Ovary (tissue), 9 donors: ENCODE data around the gene CFAP53. TPM values are rescaled to one million over a fixed set of nuclear protein-coding genes. Genes with fewer than 3 reads are reported as not detected.

Experiments
- DNase-seq, 5 donors: peaks; one replicate each; pipeline ENCODE4 v3.0.0-alpha.2; 2019 to 2020
- H3K27ac ChIP-seq, 2 donors: fragments of 200-600 bp; one replicate each; pipeline versions ENCODE4 v1.5.1 to v1.8.0; 2019 to 2022
- H3K27me3 ChIP-seq: fragments of 200-600 bp; one replicate; pipeline ENCODE4 v1.8.0; 2022
- H3K36me3 ChIP-seq: fragments of 200-600 bp; sonication (generic); one replicate; pipeline ENCODE4 v1.5.1; 2019
- H3K4me1 ChIP-seq: one replicate; pipeline ENCODE4 v1.8.1; 2013; ENCODE audit warnings: mild to moderate bottlenecking, moderate library complexity; ENCODE audit not compliant: insufficient read depth
- H3K4me3 ChIP-seq: fragments of 200-600 bp; sonication (generic); one replicate; pipeline ENCODE4 v1.5.1; 2017
- H3K9me3 ChIP-seq, 2 donors: fragments of 200-600 bp in 1 of 2; sonication (generic) in 1 of 2; one replicate each; pipeline versions ENCODE4 v1.5.1 to v1.8.1; 2013 to 2019; ENCODE audit warnings: mild to moderate bottlenecking in 1 of 2, moderate library complexity in 1 of 2
- CTCF ChIP-seq, 3 donors: fragments of 450-650 bp in 2 of 3; fragments of 200-600 bp in 1 of 3; IDR thresholded peaks; one replicate each; pipeline versions ENCODE4 v1.5.1 to v1.8.0; 2016 to 2022; ENCODE audit warnings: antibody characterized with exemption in 3 of 3, mild to moderate bottlenecking in 1 of 3
- EP300 ChIP-seq: sonication (generic); formaldehyde crosslinking; IDR thresholded peaks from one replicate; pipeline ENCODE4 v1.6.1; 2017; ENCODE audit warnings: antibody characterized with exemption
- POLR2A ChIP-seq: fragments of 450-650 bp; IDR thresholded peaks from one replicate; pipeline ENCODE4 v1.6.1; 2017; ENCODE audit warnings: antibody characterized with exemption, mild to moderate bottlenecking, moderate library complexity
- WGBS, 3 donors: extraction: QIAGEN DNeasy Blood & Tissue Kit in 1 of 3; methylation state at CpG; one replicate each; pipeline versions ENCODE4 v1.1.5 to v1.1.7; 2013 to 2017; 5-methylcytosine and 5-hydroxymethylcytosine counted together
- intact Hi-C, 4 donors: fragments of 100-400 bp; cut with DNase I; formaldehyde crosslinking; loops; one replicate each; pipeline versions ENCODE4 v1.11.0 to v1.15.1; 2022 to 2023
- polyA plus RNA-seq, 2 donors: library from polyadenylated mRNA; stranded (reverse); fragments of 200-250 nt in 1 of 2; fragments of 350-450 nt in 1 of 2; fragmentation: Illumina TruSeq in 1 of 2; extraction: RNeasy Lipid Tissue Mini Kit (QIAGEN cat#74804) in 1 of 2; gene quantifications; one replicate each; pipeline ENCODE4 v1.2.3, GENCODE V29; 2013 to 2014
- total RNA-seq, 7 donors: library from RNA; depleted of rRNA in 2 of 7; stranded (reverse); fragments of >200 nt in 2 of 7; fragmentation: NEBNext Ultra II Directional in 3 of 7; extraction: Animal tissue kit (Norgen Biotek cat#: 25700) in 3 of 7; gene quantifications; one replicate each; pipeline versions ENCODE4 v1.1.0 to v1.2.4, GENCODE V29; 2016 to 2023
- donor health status: DM: no; HTN: no; CAD: no; lungs with moderate emphysema.
- donor health status: DM: no; HTN: no; CAD: no.
- donor health status: Bipolar disorder and iron deficiency.
- donor health status: DM: yes; HTN: yes; CAD: no.
- donor health status: DM: no; HTN: no; CAD: no.
- donor health status: DM: yes; HTN: yes; CAD: no.

Gene CFAP53
- total and polyA plus RNA-seq, 9 donors = 0.40 to 9.9 (median 0.61) TPM

DNA sequence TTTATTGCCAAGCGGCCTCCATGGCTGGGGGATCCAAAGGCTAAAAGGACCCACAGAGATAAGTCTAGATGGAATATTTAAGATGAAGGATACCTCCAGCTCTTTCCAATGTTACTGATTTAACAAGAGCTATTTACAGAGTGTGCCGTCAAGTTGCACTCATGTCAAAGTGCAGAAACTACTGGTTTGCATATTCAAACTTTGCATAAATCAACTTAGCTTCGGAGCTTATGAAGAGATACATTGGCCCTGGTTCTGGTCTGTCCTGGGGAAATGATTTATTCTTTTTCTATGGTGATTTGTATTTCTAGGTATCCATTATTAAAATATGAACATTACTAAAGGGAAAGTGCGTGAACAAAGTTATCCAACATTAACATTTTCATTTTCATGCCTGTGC, 57.0 kb downstream of the CFAP53 start:
- no peaks in the 10 kb centered on the region for H3K27me3 ChIP-seq
- no peaks in the 10 kb centered on the region for H3K36me3 ChIP-seq
- intact Hi-C loops = no loop called here
- no peaks in the 10 kb centered on the region for H3K4me1 ChIP-seq
- no peak overlapping the region for H3K4me3 ChIP-seq
- no peaks in the 10 kb centered on the region for H3K9me3 ChIP-seq
- no peak for DNase-seq
- H3K27ac ChIP-seq = no peak overlapping the region
- 89 to 91% (median 90%) methylated on average over 4 of the region's 4 CpGs for WGBS, 3 donors
- TF ChIP-seq EP300 = no peak
- no peak for TF ChIP-seq CTCF (IDR thresholded peaks at IDR 0.05)
- no peak for TF ChIP-seq POLR2A

DNA sequence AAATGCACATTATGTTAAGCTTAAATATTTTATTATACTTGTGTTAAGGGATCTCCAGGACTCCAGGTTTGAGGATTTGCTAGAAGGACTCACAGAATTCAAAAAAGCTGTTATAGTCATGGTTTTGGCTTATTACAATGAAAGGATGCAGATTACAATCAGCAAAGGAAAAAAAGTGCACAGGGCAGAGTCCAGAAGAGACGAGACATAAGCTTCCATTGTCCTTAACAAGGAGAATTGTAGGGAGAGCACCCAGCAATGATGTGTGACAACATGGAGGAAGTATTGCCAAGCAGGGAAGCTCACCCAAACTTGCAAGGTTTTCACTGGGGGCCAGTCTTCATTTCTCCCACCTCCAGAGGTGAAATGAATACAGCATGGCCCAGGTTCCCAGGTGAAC, 58.6 kb downstream of the CFAP53 start:
- no peak overlapping the region for H3K27ac ChIP-seq
- no peaks in the 10 kb centered on the region for H3K4me1 ChIP-seq
- H3K4me3 ChIP-seq = no peak overlapping the region
- no peak for DNase-seq
- no peaks in the 10 kb centered on the region for H3K36me3 ChIP-seq
- no peaks in the 10 kb centered on the region for H3K9me3 ChIP-seq
- no peaks in the 10 kb centered on the region for H3K27me3 ChIP-seq
- 66 to 74% (median 67%) methylated on average over 1 of the region's 1 CpG for WGBS, 3 donors
- intact Hi-C loops = no loop called here
- TF ChIP-seq CTCF (IDR thresholded peaks at IDR 0.05) (no peak), EP300 (no peak), POLR2A (no peak)

GRCh38 chr18:50203801-50204604, 62.3 kb downstream of the CFAP53 start:
- DNase-seq = no peak
- H3K27ac ChIP-seq = no peak overlapping the region
- no peaks in the 10 kb centered on the region for H3K36me3 ChIP-seq
- 18 to 28% (median 25%) methylated on average over 24 of the region's 24 CpGs for WGBS, 3 donors
- no peak overlapping the region for H3K4me3 ChIP-seq
- peaks cover 1% of the 10 kb centered on the region for H3K4me1 ChIP-seq
- intact Hi-C loops = no loop called here
- no peaks in the 10 kb centered on the region for H3K9me3 ChIP-seq
- no peaks in the 10 kb centered on the region for H3K27me3 ChIP-seq
- TF ChIP-seq CTCF (IDR thresholded peaks at IDR 0.05) (no peak), POLR2A (no peak)

GRCh38 chr18:50201476-50202018, 64.7 kb downstream of the CFAP53 start:
- 6 to 20% (median 9%) methylated on average over 1 of the region's 1 CpG for WGBS, 3 donors

More at GRCh38 chr18:50201476-50202018, 64.7 kb downstream of the CFAP53 start:
- DNase-seq = no peak
- no peak for TF ChIP-seq CTCF (IDR thresholded peaks at IDR 0.05)
- no peak for TF ChIP-seq EP300
- no peak for TF ChIP-seq POLR2A
- H3K36me3 ChIP-seq = no peaks in the 10 kb centered on the region
- no peaks in the 10 kb centered on the region for H3K27me3 ChIP-seq
- no peak overlapping the region for H3K27ac ChIP-seq
- intact Hi-C loops = no loop called here
- H3K9me3 ChIP-seq = no peaks in the 10 kb centered on the region
- H3K4me3 ChIP-seq = no peak overlapping the region
- peaks cover 1% of the 10 kb centered on the region for H3K4me1 ChIP-seq
